GM21723 (cell line): ENCODE results near the gene TOX2.

Experiments
- ATAC-seq: cut with Tn5 transposase; IDR thresholded peaks from one replicate; pipeline ENCODE4 v1.9.1; 2021; ENCODE audit warnings: mild to moderate bottlenecking, moderate library complexity; ENCODE audit not compliant: unreplicated experiment

TOX2 gene

GRCh38 chr20:43955750-43956191, 41.1 kb downstream of the TOX2 start:
- ATAC-seq: no peak

GRCh38 chr20:43957392-43957791, 42.7 kb downstream of the TOX2 start:
- no peak for ATAC-seq

- ATAC-seq: no peak
Measured at GRCh38 chr20:43958626-43959025, 44.0 kb downstream of the TOX2 start.

- no peak for ATAC-seq
Measured at GRCh38 chr20:43959079-43959919, 44.6 kb downstream of the TOX2 start.

- no peak for ATAC-seq
Measured at GRCh38 chr20:43959920-43960227, 45.2 kb downstream of the TOX2 start.

- ATAC-seq: no peak
Measured at GRCh38 chr20:43960231-43960630, 45.6 kb downstream of the TOX2 start.

- no peak for ATAC-seq
Measured at GRCh38 chr20:43961116-43961515, 46.5 kb downstream of the TOX2 start.

GRCh38 chr20:43961541-43962471, 47.2 kb downstream of the TOX2 start:
- no peak for ATAC-seq

- no peak for ATAC-seq
Measured at GRCh38 chr20:43962530-43962929, 47.9 kb downstream of the TOX2 start.

GRCh38 chr20:43963233-43963632, 48.6 kb downstream of the TOX2 start:
- ATAC-seq: no peak

- ATAC-seq: no peak
Measured at GRCh38 chr20:43963872-43964791, 49.5 kb downstream of the TOX2 start.

GRCh38 chr20:43968341-43969000, 53.8 kb downstream of the TOX2 start:
- ATAC-seq: no peak

GRCh38 chr20:43969028-43969447, 54.4 kb downstream of the TOX2 start:
- ATAC-seq: no peak

- no peak for ATAC-seq
Measured at GRCh38 chr20:43969501-43970182, 55.0 kb downstream of the TOX2 start.

- no peak for ATAC-seq
Measured at GRCh38 chr20:43971267-43971666, 56.6 kb downstream of the TOX2 start.

GRCh38 chr20:43972051-43972450, 57.4 kb downstream of the TOX2 start:
- no peak for ATAC-seq

- no peak for ATAC-seq
Measured at GRCh38 chr20:43972692-43973091, 58.0 kb downstream of the TOX2 start.

GRCh38 chr20:43973231-43973630, 58.6 kb downstream of the TOX2 start:
- ATAC-seq: no peak

- ATAC-seq: no peak
Measured at GRCh38 chr20:43973671-43974450, 59.2 kb downstream of the TOX2 start.
